GM15510 (cell line): Measurements from ENCODE around the gene GAS7.
A peak's percentile ranks its signal among the peaks of the same experiment; 100 is the strongest.

Experiments
- POLR2A ChIP-seq: IDR thresholded peaks from 3 replicates; pipeline ENCODE4 v1.6.1; 2011; ENCODE audit warnings: borderline replicate concordance; ENCODE audit not compliant: insufficient read length; ENCODE audit errors: extremely low read depth

Gene GAS7

GRCh38 chr17:10192461-10192860 lies 5.9 kb downstream of the GAS7 start:
- no peak for TF ChIP-seq POLR2A

DNA sequence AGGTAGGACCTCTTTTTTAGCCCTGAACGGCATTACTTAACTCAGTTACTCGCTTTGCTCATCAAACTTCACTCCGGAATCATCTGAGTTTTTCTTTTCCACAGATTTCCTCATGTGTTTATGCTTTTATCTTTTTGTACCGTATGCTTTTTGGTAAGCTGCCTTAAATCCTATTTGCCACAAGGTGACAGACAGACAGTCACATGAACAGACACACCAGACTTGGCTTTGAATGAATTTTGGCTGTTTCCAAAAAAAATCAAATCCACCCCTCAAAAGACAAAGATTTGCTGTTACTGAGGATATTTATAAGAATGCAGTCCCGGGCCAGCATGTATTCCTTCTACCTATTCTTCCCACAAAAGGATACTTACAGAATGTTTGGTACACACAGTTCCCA lies 10.9 kb downstream of the GAS7 start:
- TF ChIP-seq POLR2A = no peak

DNA sequence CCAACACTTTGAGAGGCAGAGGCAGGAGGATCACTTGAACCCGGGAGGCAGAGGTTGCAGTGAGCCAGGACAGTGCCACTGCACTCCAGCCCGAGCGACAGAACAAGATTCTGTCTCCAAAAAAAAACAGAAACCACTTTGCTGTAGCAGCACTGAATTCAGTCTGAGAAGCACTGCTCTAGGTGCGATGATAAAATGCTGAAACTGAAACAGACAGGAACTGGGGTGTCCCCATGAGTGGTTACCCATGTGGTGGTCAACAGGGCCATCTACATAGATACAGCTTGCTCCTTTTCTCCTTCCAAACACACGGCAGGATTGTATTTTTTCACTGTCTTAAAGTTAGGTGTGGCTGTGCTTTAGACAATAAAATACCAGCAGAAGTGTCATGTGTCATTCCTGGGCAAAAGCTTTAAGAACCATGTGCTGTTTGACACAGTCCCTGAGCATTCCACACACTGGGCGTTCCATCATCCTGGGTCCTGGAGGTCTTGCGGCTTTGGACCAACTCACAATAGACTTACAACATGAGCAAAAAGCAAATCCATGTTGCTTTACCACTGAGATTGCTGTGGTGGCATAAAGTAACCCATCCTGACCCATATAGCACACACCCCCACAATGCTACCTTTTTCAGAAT lies 11.5 kb downstream of the GAS7 start:
- no peak for TF ChIP-seq POLR2A

DNA sequence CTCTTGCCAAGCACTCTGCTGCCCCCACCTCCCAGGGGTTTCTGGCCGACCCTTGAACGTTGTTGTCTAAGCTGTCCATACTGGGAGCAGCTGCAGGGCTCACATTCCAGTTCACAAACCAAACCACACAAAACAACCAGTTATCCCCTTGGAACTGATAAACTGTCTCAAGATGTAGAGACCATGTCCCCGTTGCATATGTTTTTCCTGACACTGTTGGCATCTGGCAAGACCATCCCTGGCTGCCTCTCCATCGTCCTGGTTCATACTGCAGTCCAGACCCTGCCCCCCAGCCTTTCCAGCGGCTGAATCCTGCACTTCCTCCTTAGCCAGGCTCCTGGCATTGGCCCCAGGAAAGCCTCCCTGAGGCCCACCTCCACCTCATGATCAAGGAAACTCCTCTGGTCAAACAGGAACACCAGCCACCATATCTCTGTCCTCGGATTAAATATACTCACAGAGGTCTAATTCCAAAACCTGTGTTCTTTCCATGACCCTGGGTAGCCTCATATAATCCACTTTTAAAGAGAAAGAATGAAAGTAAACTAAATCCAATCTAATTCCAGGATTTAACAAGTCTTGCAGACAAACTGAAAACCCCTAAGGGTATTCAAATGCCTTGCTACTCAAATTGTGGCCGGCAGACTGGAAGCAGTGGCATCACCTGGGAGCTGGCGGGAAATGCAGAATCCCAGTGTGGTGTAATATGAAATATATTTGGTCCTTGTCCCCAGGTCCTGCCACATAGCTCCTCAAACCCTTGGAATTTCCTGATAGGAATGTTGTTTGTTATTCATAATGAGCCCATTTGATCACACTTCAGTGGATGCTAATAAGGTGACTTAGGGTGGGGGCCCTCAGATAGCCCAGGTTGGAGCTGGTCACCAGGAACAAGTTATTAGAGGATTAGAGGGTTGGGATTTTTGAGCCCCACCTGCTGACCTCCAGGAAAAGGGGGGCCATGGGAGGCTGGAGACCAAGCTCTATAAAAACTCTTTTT lies 14.2 kb downstream of the GAS7 start:
- no peak for TF ChIP-seq POLR2A

DNA sequence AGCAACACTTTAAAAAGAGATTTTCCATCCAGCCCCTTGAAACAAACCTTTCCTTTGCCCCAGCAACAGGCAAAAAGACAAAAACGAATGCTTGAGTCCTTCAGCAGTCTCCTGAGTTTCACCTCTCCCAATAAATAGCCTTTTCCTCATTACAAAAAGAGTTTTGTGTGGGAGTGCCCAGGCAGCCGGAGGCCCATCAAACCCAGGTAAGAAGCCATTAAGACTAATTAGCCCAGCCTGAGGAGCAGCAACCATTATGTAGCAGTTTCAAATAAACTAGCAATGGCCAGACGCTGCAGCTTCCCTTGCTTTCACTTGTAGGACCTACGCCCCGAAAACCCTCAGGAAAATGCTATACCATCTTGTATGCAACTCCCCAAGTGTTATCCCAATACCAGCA lies 15.6 kb downstream of the GAS7 start:
- no peak for TF ChIP-seq POLR2A

GRCh38 chr17:10178506-10178991 lies 19.9 kb downstream of the GAS7 start:
- no peak for TF ChIP-seq POLR2A

DNA sequence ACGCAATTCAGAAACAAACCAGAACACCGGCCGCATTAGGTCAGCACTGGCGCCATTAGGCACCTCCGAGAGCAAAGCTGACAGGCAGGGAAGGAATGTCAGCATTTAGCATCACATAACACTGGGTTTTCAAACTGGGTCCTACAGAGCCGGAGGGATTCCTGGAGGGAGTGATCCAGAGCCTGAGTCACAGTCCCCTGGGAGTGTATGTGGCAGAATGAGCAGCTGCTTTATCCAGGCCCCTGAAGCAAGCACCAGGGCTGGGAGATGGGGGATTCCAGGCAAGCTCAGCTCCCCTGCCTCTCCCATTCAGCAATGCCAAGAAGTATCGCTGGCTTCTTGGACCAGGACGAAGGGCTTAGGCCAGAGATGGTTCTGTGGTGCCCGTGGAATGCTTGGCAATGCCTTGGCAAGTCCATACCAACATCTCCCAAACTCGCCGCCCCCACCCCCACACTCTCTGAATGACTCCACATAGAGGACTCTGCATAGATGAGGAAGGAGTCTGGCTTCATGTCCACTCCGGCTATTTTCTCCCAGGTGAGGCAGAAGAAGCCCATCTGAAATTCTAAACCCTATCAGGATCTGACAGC lies 20.4 kb downstream of the GAS7 start:
- TF ChIP-seq POLR2A = no peak

DNA sequence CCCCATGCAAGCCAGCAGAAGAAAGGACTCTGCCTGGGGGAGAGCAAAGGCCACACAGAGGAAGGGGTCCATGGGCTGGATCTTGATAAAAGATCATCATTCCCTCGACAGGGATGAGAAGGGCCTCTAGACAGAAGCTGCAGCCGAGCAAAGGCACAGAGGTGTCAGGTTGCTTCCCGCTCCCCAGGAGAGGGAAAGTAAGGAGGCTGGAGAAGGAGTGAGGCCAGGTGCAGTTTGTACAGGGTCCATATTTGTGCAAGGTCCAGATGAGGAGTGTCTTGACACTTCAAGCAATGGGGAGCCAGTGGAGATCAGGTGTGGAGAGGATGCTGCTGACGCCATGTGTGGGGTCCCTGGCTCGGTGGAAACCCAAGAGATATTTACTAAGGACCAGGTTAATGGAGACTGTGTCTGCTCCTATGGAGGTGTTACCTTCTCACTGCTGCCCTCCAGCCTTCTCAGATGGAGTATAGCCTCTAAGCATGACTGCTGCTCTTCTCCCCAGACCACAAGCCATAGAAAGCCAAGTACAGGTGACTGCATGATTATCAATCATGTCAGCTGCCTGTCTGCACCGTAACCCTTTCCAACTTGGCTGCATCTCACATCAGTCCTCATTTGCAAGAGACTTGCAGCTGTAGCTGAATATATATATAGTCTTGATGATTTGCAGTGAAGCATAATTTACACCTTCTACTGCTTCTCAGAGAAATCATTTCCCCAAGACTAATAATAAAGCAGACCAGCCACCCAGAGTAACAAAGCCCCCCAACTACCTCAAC lies 21.1 kb downstream of the GAS7 start:
- no peak for TF ChIP-seq POLR2A

DNA sequence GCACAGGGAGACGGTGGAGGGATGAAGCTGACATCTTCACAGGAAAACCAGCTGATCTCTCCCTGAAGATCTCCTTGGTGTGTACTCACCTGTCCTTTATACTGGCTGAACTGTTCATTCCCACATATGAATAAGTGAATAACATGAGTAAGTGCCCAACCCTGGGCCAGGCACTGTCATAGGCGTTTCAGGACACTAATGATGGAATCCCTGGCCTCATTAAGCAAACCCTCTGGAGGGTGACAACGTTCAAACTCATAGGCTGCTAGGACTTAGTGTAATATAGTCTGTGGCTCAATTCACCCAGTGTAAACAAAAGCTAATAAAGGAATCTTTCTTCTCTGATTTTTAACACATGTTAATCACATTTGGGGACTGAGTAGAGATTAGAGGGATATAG lies 24.5 kb downstream of the GAS7 start:
- no peak for TF ChIP-seq POLR2A

DNA sequence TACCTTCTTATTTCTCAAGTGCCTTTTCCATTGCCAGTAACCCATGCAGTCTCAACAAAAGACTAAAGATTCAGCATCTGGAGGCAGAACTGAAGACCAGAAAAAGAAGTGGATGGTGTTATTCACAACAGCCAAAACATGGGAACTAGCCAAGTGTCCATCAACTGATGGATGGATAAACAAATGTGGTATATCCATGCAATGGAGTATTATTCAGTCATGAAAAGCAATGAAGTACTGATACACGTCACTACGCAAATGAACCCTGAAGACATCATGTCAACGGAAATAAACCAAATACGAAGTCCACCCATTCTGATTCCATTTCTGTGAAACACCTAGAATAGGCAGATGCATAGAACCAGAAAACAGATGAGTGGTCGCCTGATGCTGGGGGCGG lies 25.6 kb downstream of the GAS7 start:
- TF ChIP-seq POLR2A = no peak

DNA sequence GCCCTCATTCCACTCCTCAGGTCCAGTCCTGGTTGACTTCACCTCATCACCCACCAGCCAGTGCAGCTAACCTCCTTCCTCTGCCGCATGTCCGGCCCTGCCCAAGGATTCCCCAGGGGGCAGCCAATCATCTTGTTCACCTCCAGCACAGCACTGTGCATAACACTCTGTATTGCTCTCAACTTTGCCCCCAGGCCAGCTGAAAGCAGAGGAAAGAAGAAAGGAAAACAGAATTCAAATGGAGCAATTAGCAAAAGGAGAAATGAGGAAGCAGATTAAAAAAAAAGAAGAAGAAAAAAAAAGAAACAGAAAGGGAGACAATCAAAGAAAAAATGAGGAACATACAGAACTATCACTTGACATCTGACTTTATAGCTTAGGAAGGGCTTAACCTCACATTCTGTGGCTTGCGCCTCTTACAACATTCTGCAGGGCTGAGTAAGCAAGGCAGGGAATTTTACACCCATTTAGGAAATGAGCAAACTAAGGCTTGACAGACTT lies 26.1 kb downstream of the GAS7 start:
- peak; percentile 23 for TF ChIP-seq POLR2A

- no peak for TF ChIP-seq POLR2A
These were observed 26.8 kb downstream of the GAS7 start for GRCh38 chr17:10171581-10171981.

DNA sequence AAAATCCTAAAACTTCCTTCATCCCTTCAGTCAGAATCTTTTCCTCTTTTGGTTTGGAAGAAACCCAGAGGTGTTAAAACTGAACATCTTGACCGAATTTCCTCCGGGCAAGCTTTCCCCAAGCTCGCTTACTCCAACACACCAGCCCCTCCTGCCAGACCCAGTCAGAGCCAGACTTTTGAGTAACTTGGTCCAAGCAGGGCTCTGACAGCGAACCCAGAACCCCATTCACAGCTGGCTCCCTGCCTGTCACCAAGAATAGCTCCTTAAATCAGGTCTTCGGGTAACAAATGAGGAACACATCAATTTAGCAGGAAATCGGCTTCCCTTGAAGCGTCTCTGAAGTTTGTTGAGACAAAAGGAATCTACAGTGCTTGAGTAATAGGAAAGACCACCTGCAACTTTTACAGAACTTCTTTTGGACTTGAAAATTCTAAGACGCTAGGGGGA lies 27.3 kb downstream of the GAS7 start:
- no peak for TF ChIP-seq POLR2A

DNA sequence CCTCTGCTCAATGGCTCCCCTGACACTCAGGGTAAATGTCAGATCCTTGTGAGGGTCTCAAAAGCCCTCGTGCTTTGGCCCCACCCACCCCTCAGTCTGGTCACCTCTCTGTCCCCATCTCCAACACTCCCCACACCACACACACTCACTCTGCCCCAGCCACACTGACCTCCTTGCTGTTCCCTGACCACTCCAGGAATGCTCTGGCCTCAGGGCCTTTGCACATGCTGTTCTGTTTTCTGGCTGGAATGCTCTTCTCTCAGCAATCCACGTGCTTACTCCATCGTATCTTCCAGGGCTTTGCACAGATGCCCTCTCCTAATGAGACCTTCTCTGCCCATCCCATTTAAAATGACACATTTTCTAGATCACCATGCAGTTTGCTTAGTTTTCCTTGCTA lies 28.2 kb downstream of the GAS7 start:
- TF ChIP-seq POLR2A = no peak

GRCh38 chr17:10169290-10169689 lies 29.1 kb downstream of the GAS7 start:
- TF ChIP-seq POLR2A = no peak

DNA sequence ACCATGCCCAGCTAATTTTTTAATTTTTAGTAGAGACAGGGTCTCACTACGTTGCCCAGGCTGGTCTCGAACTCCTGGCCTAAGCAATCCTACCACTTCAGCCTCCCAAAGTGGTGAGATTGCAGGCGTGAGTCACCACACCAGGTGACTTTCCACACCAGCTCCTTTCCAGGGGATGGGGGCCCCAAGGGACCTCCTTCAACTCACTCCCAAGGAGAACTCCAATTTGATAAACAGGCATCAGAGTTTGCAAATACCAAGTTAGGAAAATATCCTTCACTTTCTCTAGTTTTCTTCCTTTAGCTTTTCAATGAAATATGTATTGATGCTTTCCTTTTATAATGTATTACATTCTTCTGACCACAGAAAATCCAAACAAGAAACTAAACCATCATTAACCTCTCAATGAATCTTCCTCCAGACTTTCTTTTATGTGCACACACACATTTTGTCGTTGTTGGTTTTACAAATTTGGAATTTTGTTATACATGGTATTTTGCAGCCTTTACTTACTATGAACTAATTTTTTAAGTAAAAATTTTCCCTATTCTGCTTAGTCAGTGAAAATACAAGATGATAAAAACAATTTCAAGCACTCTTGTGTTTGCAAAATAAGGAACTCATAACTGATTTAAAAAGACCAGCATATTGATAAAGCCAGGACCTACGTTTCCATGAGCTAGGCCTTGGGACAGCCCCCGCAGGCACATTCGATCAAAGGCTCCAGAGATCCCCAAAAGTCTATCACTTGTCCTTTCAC lies 32.0 kb downstream of the GAS7 start:
- TF ChIP-seq POLR2A = no peak
